Measurements from ENCODE around the gene IL32. TPM values are rescaled to one million over a fixed set of nuclear protein-coding genes. Genes with fewer than 3 reads are reported as not detected.

IL32 gene
- total RNA-seq, 6 experiments from 2014 or later: 204 to 1,268 (median 669) TPM

- H3K27ac ChIP-seq: no peak overlapping the region
These were observed 18.1 kb upstream of the IL32 start for GRCh38 chr16:3047387-3047720.

GRCh38 chr16:3049921-3050481, 15.4 kb upstream of the IL32 start:
- Histone ChIP-seq H3K27me3 (peaks cover 0 to 20% of the 10 kb centered on the region in 2 donors), H3K4me3 (no peak overlapping the region), H3K27ac (no peak overlapping the region), H3K36me3 (no peaks in the 10 kb centered on the region), H3K4me1 (peaks cover 0 to 16% (median 0%) of the 10 kb centered on the region in 4 donors), H3K9me3 (no peaks in the 10 kb centered on the region)
- intact Hi-C loops (cut with DNase I): no loop called here
- 76% methylated on average over 8 of the region's 26 CpGs for WGBS (ENCODE audit: insufficient coverage, low coverage, low lambda C conversion rate, missing lambda C conversion rate)
- DNase-seq (no peak), ATAC-seq (no peak)
- TF ChIP-seq CTCF (IDR thresholded peaks at IDR 0.05) (no peak), POLR2A (IDR thresholded peaks at IDR 0.05) (no peak)

More at GRCh38 chr16:3047387-3047720, 18.1 kb upstream of the IL32 start:
- DNase-seq (no peak), ATAC-seq (peak in 1 of 4 donors; percentile 3)
- Histone ChIP-seq H3K4me3 (no peak overlapping the region), H3K4me1 (peaks cover 0 to 16% (median 0%) of the 10 kb centered on the region in 4 donors), H3K9me3 (no peaks in the 10 kb centered on the region), H3K36me3 (no peaks in the 10 kb centered on the region), H3K27me3 (peaks cover 0 to 25% of the 10 kb centered on the region in 2 donors)
- no CpG with 5 or more reads among the region's 13 CpGs for WGBS (ENCODE audit: insufficient coverage, low coverage, low lambda C conversion rate, missing lambda C conversion rate)
- TF ChIP-seq CTCF (IDR thresholded peaks at IDR 0.05): no peak
- no peak for TF ChIP-seq POLR2A (IDR thresholded peaks at IDR 0.05)
- intact Hi-C loops (cut with DNase I): no loop called here

DNA sequence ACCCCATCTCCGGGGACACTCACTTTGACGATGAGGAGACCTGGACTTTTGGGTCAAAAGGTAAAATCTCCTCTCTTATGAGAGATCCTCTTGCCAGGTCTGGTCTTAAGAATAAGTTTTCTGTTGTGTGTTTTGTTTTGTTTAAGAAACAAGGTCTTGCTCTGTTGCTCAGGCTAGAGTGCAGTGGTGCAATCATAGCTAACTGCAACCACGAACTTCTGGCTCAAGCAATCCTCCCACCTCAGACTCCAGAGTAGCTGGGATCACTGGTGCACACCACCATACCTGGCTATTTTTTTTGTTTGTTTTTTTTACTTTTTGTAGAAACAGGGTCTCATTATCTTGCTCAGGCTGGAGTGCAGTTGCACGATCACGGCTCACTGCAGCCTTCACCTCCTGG, 15.0 kb upstream of the IL32 start:
- Histone ChIP-seq H3K9me3 (no peaks in the 10 kb centered on the region), H3K27me3 (peaks cover 0 to 16% of the 10 kb centered on the region in 2 donors), H3K36me3 (no peaks in the 10 kb centered on the region), H3K27ac (no peak overlapping the region), H3K4me3 (no peak overlapping the region), H3K4me1 (peaks cover 0 to 13% (median 0%) of the 10 kb centered on the region in 4 donors)
- intact Hi-C loops (cut with DNase I): no loop called here
- WGBS (ENCODE audit: insufficient coverage, low coverage, low lambda C conversion rate, missing lambda C conversion rate): 62% methylated on average over 3 of the region's 5 CpGs
- DNase-seq (no peak), ATAC-seq (no peak)
- TF ChIP-seq POLR2A (IDR thresholded peaks at IDR 0.05) (no peak), CTCF (IDR thresholded peaks at IDR 0.05) (no peak)

GRCh38 chr16:3051009-3051408, 14.4 kb upstream of the IL32 start:
- H3K4me3 ChIP-seq: no peak overlapping the region
- H3K4me1 ChIP-seq: peaks cover 0 to 9% (median 0%) of the 10 kb centered on the region in 4 donors
- 44% methylated on average over 3 of the region's 4 CpGs for WGBS (ENCODE audit: insufficient coverage, low coverage, low lambda C conversion rate, missing lambda C conversion rate)
- DNase-seq (no peak), ATAC-seq (no peak)
- no peaks in the 10 kb centered on the region for H3K9me3 ChIP-seq
- H3K36me3 ChIP-seq: no peaks in the 10 kb centered on the region
- H3K27ac ChIP-seq: no peak overlapping the region
- H3K27me3 ChIP-seq: peaks cover 0 to 12% of the 10 kb centered on the region in 2 donors
- TF ChIP-seq POLR2A (IDR thresholded peaks at IDR 0.05): no peak
- no peak for TF ChIP-seq CTCF (IDR thresholded peaks at IDR 0.05)
- intact Hi-C loops (cut with DNase I): no loop called here
